Measurements from ENCODE around the gene GAB3. TPM values are rescaled to one million over a fixed set of nuclear protein-coding genes. Genes with fewer than 3 reads are reported as not detected.
"Not testable (repeated sequence)": the region's sequence is repeated elsewhere in the genome, so short reads cannot be mapped to it uniquely, and the experiment has no call there.

GAB3 gene
- total RNA-seq, 1 experiment from 2014 or later, result 0.09 TPM

- intact Hi-C loops (cut with micrococcal nuclease; ENCODE audit: unreplicated experiment); CTCF ChIA-PET; POLR2A ChIA-PET (ENCODE audit: low non-redundant PET); H3K27me3 ChIP-seq (replicated peaks; ENCODE audit: insufficient read depth, low read depth, low read length, poor library complexity); BruUV-seq (replicated peaks); H3K4me1 ChIP-seq (ENCODE audit: insufficient read depth, low read length, poor library complexity, severe bottlenecking); H3K27ac ChIP-seq (ENCODE audit: low read depth, low read length, poor library complexity, severe bottlenecking); H3K9me3 ChIP-seq (ENCODE audit: low read depth, low read length, poor library complexity, severe bottlenecking); H3K4me3 ChIP-seq (ENCODE audit: low read depth, low read length, poor library complexity, severe bottlenecking); H3K36me3 ChIP-seq (ENCODE audit: insufficient read depth, low read length, poor library complexity, severe bottlenecking); DNase-seq (ENCODE audit: low spot score): not testable (repeated sequence)
Observed at GRCh38 chrX:154641740-154642139, 109.1 kb downstream of the GAB3 start.

DNA sequence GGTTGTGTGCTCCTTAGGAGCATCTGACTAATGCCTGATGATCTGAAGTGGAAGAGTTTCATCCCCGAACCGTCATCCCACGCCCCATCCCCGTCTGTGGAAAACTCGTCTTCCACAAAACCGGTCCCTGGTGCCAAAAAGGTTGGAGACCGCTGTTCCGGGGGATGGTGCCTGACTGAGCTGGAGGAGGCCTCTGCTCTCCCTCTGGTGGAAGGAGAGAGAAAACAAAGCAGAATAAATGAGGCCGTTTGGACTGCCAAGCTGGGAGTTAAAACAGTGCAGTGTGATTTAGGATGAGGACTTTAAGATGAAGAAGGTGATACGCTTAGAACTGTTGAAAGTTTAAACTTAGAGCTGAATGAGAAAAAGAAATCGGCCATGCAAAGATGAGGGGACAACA lies 117.2 kb downstream of the GAB3 start:
- CTCF ChIA-PET; H3K27me3 ChIP-seq (replicated peaks; ENCODE audit: insufficient read depth, low read depth, low read length, poor library complexity); H3K36me3 ChIP-seq (ENCODE audit: insufficient read depth, low read length, poor library complexity, severe bottlenecking); H3K9me3 ChIP-seq (ENCODE audit: low read depth, low read length, poor library complexity, severe bottlenecking); H3K27ac ChIP-seq (ENCODE audit: low read depth, low read length, poor library complexity, severe bottlenecking); BruUV-seq (replicated peaks); DNase-seq (ENCODE audit: low spot score); H3K4me1 ChIP-seq (ENCODE audit: insufficient read depth, low read length, poor library complexity, severe bottlenecking); intact Hi-C loops (cut with micrococcal nuclease; ENCODE audit: unreplicated experiment); POLR2A ChIA-PET (ENCODE audit: low non-redundant PET); H3K4me3 ChIP-seq (ENCODE audit: low read depth, low read length, poor library complexity, severe bottlenecking): not testable (repeated sequence)

DNA sequence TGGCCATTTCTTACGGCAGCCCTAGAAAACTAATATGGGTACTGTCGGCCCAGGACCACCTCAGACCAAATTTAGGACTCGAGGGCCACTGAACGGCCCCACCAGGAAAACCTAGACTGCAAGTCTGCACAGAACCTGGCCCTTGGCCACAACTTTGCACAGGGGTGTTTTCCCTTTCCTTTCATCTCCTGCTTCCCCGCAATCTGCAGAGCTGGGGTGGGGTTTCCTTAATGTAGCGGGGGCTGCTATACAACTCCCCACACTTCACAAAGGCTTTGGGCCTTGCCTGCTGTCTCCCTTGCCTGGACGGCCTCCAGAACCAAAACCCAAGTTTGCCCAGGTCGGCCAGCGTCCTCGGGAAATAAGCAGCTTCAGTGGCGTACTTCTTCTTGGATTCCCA lies 119.9 kb downstream of the GAB3 start:
- H3K36me3 ChIP-seq (ENCODE audit: insufficient read depth, low read length, poor library complexity, severe bottlenecking); H3K9me3 ChIP-seq (ENCODE audit: low read depth, low read length, poor library complexity, severe bottlenecking); H3K4me3 ChIP-seq (ENCODE audit: low read depth, low read length, poor library complexity, severe bottlenecking); H3K4me1 ChIP-seq (ENCODE audit: insufficient read depth, low read length, poor library complexity, severe bottlenecking); DNase-seq (ENCODE audit: low spot score); CTCF ChIA-PET; POLR2A ChIA-PET (ENCODE audit: low non-redundant PET); BruUV-seq (replicated peaks); H3K27me3 ChIP-seq (replicated peaks; ENCODE audit: insufficient read depth, low read depth, low read length, poor library complexity); intact Hi-C loops (cut with micrococcal nuclease; ENCODE audit: unreplicated experiment); H3K27ac ChIP-seq (ENCODE audit: low read depth, low read length, poor library complexity, severe bottlenecking): not testable (repeated sequence)

DNA sequence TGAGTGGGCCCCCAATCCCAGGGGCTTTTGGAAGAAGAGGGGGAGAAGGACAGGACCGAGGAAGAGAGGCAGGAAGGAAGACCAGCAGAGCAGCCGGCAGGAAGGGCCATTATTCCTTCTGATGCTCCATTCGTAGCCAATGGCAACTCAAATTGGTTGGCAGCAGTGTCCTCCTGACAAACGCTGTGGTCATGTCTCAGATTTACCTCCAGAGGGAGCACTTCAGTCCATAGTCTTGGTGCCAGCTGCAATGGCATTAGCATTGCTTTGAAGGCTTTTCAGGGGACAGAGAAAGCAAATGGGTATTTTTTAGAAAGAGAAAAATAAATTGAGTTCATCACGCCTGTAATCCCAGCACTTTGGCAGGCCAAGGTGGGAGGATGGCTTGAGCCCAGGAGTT lies 121.9 kb downstream of the GAB3 start:
- H3K36me3 ChIP-seq (ENCODE audit: insufficient read depth, low read length, poor library complexity, severe bottlenecking); DNase-seq (ENCODE audit: low spot score); BruUV-seq (replicated peaks); H3K4me1 ChIP-seq (ENCODE audit: insufficient read depth, low read length, poor library complexity, severe bottlenecking); H3K27me3 ChIP-seq (replicated peaks; ENCODE audit: insufficient read depth, low read depth, low read length, poor library complexity); CTCF ChIA-PET; H3K9me3 ChIP-seq (ENCODE audit: low read depth, low read length, poor library complexity, severe bottlenecking); H3K27ac ChIP-seq (ENCODE audit: low read depth, low read length, poor library complexity, severe bottlenecking); POLR2A ChIA-PET (ENCODE audit: low non-redundant PET); H3K4me3 ChIP-seq (ENCODE audit: low read depth, low read length, poor library complexity, severe bottlenecking); intact Hi-C loops (cut with micrococcal nuclease; ENCODE audit: unreplicated experiment): not testable (repeated sequence)

Other genes with a start within 250 kb of the GAB3 start
- gene FAM3A, start 234.8 kb downstream of the GAB3 start, total RNA-seq (2021), result 35.8 and 38.5 TPM in 2 replicates
- gene G6PD, start 204.2 kb downstream of the GAB3 start, total RNA-seq (2021), result 190 and 203 TPM in 2 replicates
- 28.0 and 30.4 TPM in 2 replicates for gene IKBKG, start 203.5 kb downstream of the GAB3 start, total RNA-seq (2021)
- gene CTAG1A, start 165.9 kb downstream of the GAB3 start, total RNA-seq (2021), result not detected in 2 replicates
- gene CTAG1B, start 131.8 kb downstream of the GAB3 start, total RNA-seq (2021), result not detected in 2 replicates
- gene CTAG2, start 97.5 kb downstream of the GAB3 start, total RNA-seq (2021), result not detected in 2 replicates
- gene DKC1, start 11.8 kb upstream of the GAB3 start, total RNA-seq (2021), result 138 and 158 TPM in 2 replicates
- 10.4 and 14.8 TPM in 2 replicates for gene MPP1, start 54.4 kb upstream of the GAB3 start, total RNA-seq (2021)
- gene SMIM9, start 83.6 kb upstream of the GAB3 start, total RNA-seq (2021), result not detected in 2 replicates
- gene F8A1, start 135.3 kb upstream of the GAB3 start, total RNA-seq (2021), result 25.0 and 25.2 TPM in 2 replicates